GM19240 (cell line): ENCODE measurements around the gene TMEM214.

Experiments
- DNase-seq: peaks from one replicate; pipeline ENCODE4 v3.0.0; 2011; ENCODE audit warnings: low spot score; ENCODE audit not compliant: insufficient read length

Gene TMEM214

GRCh38 chr2:27032495-27033252, at the start of gene TMEM214:
Gene TMEM214, plus strand, starts transcription at chr2:27032965. Its CDS starts 51 bp downstream, at chr2:27033016.
- DNase-seq: peak; percentile 94

GRCh38 chr2:26983746-26984145, 49.0 kb upstream of the TMEM214 start:
- no peak for DNase-seq

GRCh38 chr2:26985807-26986206, 47.0 kb upstream of the TMEM214 start:
- DNase-seq: no peak

- no peak for DNase-seq
These were observed 46.2 kb upstream of the TMEM214 start for GRCh38 chr2:26986576-26986975.

GRCh38 chr2:26988058-26988860, 44.5 kb upstream of the TMEM214 start:
- DNase-seq: no peak

GRCh38 chr2:26989156-26989555, 43.6 kb upstream of the TMEM214 start:
- DNase-seq: no peak

- no peak for DNase-seq
These were observed 41.0 kb upstream of the TMEM214 start for GRCh38 chr2:26991717-26992116.

GRCh38 chr2:26993768-26994167, 39.0 kb upstream of the TMEM214 start:
- no peak for DNase-seq

- DNase-seq: no peak
These were observed 37.8 kb upstream of the TMEM214 start for GRCh38 chr2:26994983-26995382.

GRCh38 chr2:26997394-26997793, 35.4 kb upstream of the TMEM214 start:
- DNase-seq: no peak

- no peak for DNase-seq
These were observed 34.4 kb upstream of the TMEM214 start for GRCh38 chr2:26998323-26998722.

- DNase-seq: no peak
These were observed 32.5 kb upstream of the TMEM214 start for GRCh38 chr2:27000228-27000627.

- DNase-seq: no peak
These were observed 31.8 kb upstream of the TMEM214 start for GRCh38 chr2:27000995-27001394.

GRCh38 chr2:27001950-27002349, 30.8 kb upstream of the TMEM214 start:
- no peak for DNase-seq

GRCh38 chr2:27003007-27003406, 29.8 kb upstream of the TMEM214 start:
- DNase-seq: no peak

- DNase-seq: no peak
These were observed 28.9 kb upstream of the TMEM214 start for GRCh38 chr2:27003857-27004256.

GRCh38 chr2:27006602-27007415, 26.0 kb upstream of the TMEM214 start:
- no peak for DNase-seq

- DNase-seq: no peak
These were observed 25.1 kb upstream of the TMEM214 start for GRCh38 chr2:27007416-27008374.

- no peak for DNase-seq
These were observed 24.1 kb upstream of the TMEM214 start for GRCh38 chr2:27008678-27009077.

- DNase-seq: no peak
These were observed 23.7 kb upstream of the TMEM214 start for GRCh38 chr2:27009083-27009482.

GRCh38 chr2:27009716-27010115, 23.0 kb upstream of the TMEM214 start:
- no peak for DNase-seq
